ENCODE measurements around the gene ST6GALNAC1.

ST6GALNAC1 gene

DNA sequence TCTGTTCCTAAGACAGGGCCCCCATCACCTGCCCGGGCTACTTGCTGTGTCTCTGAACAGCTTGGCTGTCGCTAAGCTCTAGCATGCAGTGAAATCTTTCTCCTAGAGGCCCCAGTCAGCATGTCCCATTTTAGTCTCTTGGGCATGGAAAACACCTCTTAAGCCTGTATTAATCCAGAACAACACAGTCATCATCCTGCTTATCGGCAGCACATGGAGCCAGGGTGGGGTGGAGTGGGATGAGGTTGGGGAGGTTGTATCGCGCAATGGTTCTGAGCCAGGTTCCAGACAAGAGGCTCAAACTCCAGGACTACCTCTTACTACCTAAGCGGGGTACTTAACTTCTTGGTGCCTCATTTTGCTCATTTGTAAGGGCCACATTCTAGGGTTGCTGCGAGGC lies 65.7 kb downstream of the ST6GALNAC1 start:
- DNase-seq (ENCODE audit: low spot score) = no peak

DNA sequence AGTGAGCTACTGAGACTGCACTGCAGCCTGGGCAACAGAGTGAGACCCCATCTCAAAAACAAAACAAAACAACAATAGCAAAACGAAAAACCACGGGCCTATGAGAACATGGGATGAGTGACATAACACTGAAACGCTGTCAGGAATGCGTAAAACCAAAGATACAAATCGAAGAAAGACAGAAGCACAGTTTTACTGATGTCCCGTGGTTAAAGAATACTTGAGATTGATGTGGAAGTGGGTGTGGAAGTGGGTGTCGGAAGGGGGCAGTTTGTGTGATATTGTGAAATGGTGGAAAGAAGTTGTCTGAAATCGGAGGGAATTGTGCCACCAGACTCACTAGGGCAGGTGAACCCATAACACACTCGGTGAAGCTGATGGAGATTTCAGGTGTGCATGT lies 67.4 kb downstream of the ST6GALNAC1 start:
- DNase-seq (ENCODE audit: low spot score) = no peak

DNA sequence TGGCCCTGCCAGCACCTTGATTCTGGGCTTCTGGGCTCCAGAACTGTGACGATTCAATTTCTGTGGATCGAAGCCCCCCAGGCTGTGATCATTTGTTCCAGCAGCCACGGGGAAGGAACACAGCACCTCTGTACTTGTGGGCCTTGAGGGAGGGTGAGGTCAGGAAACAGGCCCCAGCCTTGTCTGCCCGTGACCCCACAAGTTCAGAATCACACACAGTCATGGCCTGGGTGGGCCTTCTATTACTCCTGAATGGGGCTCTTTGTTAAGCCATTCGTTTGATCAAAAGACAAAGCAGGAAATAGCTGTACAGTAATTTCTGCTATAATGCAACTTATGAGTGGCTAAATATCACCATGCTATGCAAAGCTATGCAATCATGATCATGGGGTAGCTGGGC lies 68.0 kb downstream of the ST6GALNAC1 start:
- peak; percentile 94 for DNase-seq (ENCODE audit: low spot score)

All from COLO829 (cell line).